GM18502 (cell line): ENCODE measurements around the gene PRKCA.

Experiments
- ATAC-seq: cut with Tn5 transposase; IDR thresholded peaks from one replicate; pipeline ENCODE4 v1.9.1; 2021; ENCODE audit warnings: mild to moderate bottlenecking; ENCODE audit not compliant: unreplicated experiment, poor library complexity

Gene PRKCA

DNA sequence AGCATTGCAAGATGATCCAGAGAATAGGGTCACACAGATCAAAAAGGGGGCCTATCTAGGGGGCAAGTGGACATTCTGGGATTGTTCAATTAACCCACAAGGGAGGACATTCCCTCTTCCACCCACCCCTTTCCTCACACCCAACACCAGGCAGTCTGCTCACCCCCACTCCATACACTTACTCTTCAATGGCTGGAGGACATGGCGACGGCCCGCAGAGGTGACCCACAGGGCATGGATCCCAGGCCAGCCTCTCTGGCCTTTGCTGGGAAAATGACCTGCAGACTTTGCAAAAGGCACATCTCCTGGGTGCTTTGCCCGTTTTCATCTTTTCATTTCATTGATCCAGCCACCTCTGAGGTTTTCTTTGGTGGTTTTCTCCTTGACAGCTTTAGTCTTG, 530.8 kb downstream of the PRKCA start:
- ATAC-seq: no peak

DNA sequence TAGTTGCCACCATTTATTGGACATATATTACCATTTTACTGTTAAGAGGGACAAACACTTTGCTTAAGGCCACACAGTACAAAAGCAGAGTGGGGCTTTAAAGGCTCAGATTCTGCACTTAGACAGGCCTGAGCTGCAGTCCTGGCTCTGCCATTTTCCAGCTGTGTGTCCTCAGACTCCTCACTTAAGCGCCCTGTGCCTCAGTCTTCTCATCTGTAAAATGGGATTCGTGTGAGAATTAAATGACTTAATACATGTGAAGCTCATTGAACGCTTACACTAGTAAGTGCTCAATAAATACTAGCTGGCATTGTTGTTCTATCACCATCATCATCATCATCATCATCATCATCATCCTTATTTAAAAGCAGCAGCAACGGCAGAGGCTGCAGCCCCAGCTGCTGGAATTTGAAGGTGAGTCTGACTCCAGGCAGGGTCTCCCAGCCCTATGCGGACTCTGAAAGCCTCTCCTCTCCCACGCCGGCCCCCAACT, 532.1 kb downstream of the PRKCA start:
- ATAC-seq: no peak

DNA sequence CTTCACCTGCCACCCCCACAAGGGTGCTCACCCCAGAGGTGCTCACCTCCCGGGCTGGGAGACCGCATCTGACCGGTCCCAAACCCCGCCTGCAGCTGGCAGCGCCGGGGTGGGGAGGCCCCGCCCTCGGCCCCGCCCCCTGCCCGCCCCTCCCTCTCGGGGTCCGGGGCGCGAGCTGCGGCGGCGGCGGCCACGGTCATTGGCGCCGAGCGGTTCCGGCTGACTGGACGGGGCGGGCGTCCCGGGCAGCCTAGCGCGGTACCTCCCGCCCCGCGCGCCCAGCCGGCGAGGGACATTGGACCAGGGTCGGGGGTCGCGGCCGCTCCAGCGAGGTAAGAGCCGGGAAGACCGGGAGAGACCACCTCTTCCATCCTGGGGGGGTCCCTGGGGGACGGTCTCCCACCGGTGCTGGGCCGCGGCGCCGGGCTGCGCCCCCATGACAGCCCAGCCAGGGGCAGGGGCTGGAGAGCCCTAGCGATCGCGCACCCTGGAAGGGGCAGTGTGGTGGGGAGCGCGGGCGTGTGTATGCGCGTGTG, 532.6 kb downstream of the PRKCA start, which contains the start of gene CACNG5:
Gene CACNG5 (plus strand): TSS at position 199 of the 536 bp plus-strand sequence. CDS start 42,216 bp downstream, outside the sequence.
- ATAC-seq: no peak

DNA sequence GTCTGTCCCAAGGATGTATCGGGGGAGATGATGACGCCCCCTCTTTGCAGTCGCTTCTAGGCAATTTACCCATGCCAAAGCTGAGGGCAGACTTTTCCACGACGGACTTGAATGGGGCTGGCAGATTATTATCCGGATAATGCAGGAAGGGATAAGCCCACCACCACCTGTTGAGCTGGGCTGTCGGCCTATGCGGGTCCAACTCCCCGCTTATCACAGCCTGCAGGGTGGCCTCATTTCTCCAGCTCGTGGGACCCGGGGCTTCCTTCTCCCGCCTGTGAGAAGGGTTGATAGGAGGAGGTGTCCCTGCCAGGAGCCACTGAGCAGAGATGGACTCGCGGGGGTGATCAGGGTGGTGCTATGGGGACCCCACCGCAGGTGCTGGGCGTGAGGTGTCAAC, 533.1 kb downstream of the PRKCA start:
- ATAC-seq: no peak

DNA sequence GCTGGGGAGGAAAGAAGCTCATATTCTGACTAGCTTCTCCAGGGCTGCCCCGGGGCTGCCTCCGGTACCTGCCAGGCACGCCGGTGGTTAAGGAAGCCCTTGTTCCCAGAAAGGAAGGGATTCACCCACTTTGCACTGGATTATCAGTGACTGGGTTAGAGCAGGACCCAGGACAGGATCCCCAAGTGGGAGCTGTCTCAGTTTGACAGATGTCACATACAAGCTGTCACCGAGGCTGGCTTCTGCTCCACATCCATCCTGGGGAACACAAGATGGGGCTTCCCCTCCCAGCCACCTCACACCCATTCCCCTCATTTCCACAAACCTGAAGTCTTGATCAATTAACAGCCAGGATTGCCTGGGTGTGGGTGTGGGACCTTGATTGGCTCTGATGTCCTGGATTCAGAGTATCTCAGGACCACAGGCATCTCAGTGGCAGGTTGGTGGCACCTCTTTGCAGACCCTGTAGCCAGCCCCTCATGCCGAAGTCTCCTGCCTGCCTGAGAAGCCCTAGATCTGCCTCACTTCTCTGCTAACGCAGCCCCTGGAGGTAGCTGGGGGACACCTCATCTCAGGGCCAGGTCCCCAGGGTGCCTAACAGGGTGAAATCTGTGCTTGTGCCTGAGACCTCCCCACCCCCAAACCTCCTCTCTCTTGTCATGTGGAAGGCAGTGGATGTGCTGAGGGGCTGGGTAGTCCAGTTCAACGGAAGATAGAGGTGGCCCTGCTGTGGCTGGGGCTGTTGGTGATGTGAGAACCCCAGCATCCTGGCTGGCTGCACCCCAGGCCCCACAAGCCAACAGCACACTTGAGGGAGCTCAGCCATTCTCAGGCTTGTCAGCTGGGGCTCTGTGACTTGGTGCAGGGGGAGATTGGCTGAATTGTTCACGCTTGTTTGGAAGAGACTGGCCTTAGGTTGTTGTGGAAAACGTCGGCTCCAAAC, 533.9 kb downstream of the PRKCA start:
- no peak for ATAC-seq

DNA sequence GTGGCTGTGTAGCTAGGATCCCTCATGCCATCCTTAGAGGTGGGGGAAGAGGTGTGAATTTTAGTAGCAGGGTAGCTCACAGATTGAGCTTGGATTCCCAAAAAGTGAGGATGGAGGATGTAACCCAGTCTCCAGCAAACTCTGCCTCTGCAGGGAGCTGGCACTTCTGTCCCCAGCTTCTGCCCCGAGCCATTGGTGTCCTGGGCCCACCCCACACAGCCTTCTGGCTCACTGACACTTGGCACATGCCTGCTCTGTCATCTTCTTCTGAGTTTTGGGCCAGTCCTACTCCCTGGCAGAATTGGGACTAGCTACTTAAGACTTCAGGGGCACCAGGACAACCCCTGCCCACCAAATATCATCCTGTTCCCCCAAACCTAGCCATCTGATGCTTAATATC, 534.8 kb downstream of the PRKCA start:
- ATAC-seq: no peak

DNA sequence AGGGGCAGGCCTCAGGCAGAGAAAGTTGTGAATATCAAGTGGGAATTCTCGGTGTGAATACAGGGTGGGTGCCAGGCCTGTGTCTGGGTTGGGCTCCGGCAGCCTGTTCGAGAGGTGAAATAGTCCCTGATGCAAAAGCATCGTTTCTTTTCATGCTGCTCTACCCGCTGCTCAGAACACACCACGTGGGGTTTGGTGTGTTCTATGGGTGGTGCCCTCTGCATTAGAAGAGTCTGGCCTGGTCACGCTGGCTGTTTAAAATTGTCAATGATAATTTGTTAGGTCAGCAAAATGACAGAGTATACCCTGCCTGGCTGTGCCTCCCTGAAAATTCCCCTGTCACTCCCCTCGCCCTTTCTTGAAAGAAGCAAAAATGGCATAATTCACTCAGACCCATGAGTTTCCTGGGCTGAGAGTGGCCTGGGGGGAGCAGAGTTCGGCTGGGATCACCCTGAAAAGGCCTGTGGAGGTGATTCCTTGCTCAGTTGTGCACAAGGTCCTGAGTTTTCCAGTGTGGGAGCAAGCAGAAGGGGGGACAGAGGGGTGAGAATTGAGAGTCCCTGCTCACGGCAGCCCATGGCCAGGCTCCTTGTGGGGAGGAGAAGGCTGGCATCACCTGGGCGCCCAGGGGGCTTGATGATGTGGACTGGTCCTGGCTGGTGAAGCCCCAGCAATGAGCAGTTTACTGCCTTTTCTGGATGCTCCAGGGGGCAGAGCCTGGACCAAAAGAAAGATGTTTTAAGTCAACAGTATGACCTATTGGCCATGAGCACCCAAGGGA, 535.7 kb downstream of the PRKCA start:
- no peak for ATAC-seq

DNA sequence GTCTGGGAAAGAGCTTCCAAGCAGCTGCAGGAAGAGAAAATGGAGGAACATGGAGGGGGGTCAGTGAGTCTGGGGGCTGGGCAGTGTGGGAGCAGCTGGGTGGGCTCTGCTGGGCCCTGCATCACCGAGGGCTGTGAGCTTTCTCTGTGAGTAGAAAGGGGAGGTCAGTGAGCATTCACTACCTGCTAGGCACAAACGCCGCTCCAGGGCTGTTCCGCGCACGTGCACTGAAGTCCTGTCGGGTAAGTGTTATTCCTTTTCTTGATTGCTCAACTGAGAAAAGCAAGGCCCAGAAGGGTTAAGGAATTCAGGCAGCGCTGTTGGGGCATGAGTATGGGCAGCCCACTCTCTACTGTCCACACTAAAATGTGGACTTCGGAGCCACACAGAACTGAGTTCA, 537.2 kb downstream of the PRKCA start:
- no peak for ATAC-seq

DNA sequence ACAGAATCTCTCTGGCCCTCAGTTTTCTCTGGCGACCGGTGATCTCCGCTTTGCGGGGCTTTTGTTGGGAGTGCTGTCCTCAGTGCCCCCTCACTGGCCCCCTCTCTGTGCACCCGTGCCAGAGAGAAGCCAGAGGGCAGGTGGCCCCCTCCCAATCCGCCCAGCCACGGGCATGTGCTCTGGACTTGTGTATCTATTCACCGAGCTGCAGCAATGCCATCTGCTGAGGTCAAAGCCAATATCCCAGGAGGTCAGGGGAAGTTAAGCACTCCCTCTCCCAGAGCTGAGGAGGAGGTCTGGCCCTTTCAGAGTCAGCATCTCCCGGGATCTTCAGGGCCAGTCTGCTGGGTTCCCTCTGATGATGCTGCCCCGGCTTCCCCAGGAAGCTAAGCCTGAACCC, 537.6 kb downstream of the PRKCA start:
- ATAC-seq: no peak

DNA sequence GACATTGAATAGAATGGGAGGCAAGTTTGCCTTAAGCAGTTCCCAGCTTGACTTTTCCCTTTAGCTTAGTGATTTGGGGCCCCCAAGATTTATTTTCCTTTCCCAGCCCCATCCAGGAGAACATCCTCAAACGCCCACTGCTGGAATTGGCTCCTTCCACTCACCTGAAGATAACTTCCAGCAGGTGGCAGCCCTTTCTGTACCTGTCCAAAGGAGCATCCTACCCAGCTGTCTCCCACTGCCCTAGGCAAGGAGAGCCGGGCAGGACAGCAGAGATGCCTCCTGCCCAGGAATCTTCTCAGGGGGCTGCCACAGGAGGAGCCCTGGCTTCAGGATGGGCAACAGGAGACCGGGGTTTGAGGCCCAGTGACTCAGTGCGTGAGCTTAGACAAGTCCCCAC, 538.9 kb downstream of the PRKCA start:
- ATAC-seq: no peak

DNA sequence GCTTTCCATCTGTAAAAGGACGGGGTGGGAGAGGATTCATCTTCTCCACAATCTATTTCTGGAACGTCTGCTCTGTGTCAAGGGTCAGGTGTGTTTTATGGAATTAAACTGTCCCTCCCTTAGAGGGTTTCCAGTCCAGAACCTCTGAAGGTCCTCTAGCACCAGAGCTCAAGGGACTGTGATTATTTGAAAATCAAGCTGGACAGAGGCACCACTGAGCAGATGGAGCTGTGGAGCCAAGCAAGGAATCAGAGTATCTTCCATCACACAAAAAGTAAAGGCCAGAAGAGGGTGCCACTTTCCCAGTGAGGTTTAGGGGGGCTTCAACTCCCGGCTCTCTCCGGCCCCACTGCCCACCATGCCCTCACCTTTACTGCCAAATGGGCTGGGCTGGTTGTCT, 539.3 kb downstream of the PRKCA start:
- no peak for ATAC-seq

DNA sequence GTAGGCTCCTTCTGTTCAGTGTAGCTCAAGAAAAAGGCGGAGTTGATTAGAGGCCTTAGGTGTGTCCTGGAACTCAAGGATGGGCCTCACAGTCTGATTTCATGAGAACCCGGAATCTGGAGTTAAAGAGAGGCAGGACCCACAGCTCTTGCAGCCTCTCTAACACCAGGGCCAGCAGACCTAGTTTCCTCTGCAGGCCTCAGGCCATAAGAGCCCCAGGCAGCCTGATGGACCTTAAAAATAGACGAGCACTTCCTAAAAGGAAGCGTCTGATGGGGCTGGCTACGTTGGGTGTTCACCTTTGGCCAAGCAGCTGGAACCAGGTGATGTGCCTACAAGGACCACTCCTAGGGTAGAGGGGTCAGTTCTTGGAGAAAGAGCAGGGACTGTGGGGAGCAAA, 540.1 kb downstream of the PRKCA start:
- no peak for ATAC-seq

DNA sequence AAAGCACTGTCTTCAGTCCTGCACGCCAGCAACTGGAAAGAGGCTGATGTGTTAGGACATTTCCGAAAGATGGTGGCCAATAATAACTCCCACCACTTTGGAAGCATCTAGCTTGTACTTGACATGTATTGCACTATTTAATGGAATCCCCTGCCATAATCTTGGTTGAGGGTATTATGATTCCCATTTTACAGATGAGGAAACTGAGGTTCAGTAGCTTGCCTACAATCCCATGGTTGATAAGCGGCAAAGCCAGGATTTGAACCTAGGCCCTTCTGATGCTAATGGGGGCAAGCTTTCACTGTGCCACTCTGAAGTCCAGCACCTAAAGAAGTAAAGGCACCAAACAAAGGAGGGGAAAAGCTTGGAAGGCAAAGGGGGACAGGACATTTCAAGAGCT, 540.5 kb downstream of the PRKCA start:
- ATAC-seq: no peak

DNA sequence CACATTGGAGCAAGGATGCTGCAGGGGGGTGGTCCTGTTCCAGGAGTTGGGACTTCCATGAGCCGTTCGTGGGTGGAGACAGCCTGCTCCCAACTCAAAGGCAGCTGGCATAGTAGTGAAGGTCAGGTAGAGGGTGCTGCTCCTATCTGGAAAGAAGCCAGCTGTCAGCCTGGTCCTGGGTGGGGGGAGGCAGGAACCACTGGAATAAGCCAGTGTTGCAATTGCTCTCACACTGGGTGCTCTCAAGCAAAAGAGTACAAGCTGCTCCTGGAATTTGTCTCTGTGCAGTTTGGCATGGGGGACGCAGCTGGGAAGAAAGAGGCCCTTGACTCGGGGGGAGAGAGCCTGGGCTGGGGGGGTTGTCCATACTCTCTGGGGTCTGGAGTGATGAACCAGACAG, 541.2 kb downstream of the PRKCA start:
- no peak for ATAC-seq

DNA sequence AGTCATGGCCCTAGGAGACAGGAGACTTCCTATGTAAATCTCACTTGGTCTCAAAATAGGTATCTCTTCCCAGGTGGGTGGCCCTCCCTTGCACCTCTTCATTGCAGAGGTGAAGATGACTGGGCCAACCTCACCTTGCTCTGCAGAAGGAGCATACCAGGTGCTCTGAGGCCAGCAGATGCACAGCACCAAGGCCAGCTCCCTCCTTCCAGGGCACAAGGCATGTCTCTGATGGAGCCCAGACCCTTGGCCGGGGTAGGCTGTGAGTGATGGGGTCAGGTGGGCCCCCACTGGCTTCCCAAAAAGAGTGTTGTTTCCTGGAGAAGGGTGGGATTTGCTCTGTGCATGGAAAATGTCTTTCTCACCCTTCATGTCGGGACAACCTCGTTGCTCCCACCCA, 545.3 kb downstream of the PRKCA start:
- ATAC-seq: no peak

DNA sequence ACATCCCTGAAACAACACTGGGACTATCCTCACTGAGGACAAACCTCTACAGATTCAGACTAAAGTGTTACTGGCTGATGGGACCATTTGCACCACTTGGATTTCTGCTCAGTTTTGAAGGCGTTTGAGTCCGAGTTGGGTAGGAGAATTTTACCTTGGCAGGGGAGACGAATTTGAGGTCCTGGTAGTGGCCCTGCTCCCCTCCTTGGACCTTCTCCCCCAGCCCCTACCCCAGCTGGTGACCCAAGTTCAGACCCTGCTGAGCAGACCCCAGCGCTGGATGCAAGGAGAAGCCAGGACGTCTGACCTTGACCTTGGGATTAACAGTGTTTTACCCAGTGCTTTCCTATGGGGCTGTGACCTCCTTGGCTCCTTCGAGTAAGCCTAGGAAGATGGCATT, 546.1 kb downstream of the PRKCA start:
- no peak for ATAC-seq

DNA sequence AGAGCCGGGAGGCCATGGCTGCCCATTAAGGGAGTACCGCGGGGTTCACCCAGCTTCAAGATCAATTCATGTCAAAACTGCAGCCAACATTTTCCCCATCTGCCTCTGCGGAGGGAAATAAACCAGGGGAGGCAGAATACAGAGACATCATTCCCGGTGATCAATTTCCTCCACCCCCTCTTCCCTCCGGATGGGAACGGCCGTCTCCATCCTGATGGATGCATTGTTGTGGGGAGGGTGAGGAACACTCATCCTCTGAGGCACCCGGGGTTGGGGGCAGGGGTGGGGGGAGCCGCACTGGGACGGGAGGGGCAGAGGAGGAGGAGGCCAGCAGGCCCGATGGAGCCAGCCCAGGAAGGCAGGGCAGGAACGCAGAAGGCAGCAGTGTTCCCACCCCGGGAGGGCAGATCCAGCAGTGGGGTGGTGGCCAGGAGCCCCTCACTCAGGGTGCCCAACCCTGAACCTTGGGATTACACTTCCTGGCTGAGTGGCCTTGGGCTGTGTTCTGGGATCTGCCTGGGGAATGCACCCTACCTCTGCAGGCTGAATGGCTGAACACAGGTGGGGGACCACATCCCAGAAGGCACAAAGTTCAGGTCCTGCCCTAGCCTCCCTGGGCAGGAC, 546.7 kb downstream of the PRKCA start:
- ATAC-seq: no peak

DNA sequence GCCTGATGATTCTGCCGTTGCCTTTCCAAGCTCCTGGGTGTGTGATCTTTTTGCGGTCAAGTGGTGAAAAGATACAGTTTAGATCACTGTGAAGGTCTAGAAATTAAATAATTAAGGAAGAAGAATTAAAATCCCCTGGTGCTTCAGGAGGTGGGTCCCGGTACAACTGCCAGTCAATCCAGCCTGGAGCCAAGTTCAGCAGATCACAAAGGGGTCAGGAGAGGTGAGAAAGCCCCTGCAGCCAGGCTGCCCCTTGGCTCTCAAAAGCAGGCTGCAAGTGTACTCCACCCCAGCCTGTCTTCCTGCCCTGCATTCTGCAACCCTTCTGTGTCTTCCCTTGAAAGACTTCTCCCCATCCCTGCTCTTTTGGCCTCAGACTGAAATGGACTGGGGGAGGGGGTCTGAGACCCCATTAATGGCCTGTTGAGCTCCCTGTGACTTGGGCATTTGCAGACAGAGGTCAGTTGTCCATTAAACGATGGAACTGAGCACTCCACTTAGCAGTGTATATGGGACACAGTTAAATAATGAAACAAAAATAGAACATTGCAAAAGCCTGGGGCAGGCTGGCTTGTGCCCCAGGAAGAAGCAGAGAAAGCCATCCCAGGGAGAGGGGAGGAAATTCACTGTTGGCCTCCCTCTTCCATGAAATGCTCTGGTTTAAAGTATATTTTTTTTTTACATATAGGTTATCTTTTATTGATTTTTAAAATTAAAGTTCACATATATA, 547.6 kb downstream of the PRKCA start:
- no peak for ATAC-seq

DNA sequence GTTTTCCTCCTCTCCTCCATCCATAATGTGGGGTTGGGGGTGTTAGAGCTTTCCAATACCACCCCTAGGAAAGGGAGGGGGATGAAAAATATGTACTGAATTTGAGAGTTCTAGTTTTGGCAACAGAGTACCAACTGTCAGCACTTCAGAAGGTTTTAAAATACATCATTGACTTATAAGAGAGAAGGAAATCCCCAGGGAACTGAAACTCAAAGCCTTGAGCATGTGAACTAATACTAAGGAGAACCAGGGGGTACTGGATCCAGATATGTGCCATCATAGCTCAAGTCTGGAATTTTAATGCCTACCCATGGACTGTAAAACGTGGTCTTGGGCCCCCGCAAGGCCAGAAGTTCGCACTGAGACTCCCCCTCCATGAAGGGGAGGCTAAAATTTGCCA, 548.3 kb downstream of the PRKCA start:
- ATAC-seq: no peak

DNA sequence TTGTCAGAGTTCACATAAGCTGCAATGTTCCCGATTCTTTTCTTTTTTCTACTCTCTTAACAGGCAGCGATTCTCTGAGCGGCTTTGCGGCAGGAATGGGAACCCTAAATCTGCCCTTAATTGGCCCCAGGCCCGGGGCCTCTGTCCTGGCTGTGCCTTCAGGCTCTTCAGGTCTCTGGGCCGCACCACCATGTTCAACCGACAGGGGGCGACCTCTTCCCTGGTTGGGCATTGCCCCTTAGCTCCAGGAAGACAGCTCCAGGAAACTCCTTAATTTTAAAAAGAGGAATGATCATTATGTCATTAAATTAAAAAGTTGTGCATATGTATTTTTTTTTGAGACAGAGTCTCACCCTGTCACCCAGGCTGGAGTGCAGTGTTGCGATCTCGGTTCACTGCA, 552.8 kb downstream of the PRKCA start:
- ATAC-seq: no peak
